Cardiac muscle cell (in vitro differentiated cells and primary cell): ENCODE measurements around the gene RAB30. TPM values are rescaled to one million over a fixed set of nuclear protein-coding genes. Genes with fewer than 3 reads are reported as not detected.

Source experiments
- DNase-seq, 2 donors: peaks; one replicate each; pipeline versions ENCODE4 v3.0.0 to v3.0.0-alpha.2; 2010 to 2017; ENCODE audit warnings: low read depth in 1 of 2, low spot score in 1 of 2
- H3K27ac ChIP-seq: fragments of 200-600 bp; sonication (generic); 2 replicates; pipeline ENCODE4 v1.5.1; 2016
- H3K27me3 ChIP-seq: fragments of 200-600 bp; sonication (generic); 2 replicates; pipeline ENCODE4 v1.6.0; 2016; ENCODE audit warnings: control low read depth
- H3K36me3 ChIP-seq: fragments of 200-600 bp; sonication (generic); 2 replicates; pipeline ENCODE4 v1.5.1; 2016; ENCODE audit warnings: control low read depth
- H3K4me1 ChIP-seq: fragments of 200-600 bp; sonication (generic); 2 replicates; pipeline ENCODE4 v1.8.1; 2017; ENCODE audit warnings: low read depth, mild to moderate bottlenecking, mixed run types
- H3K4me3 ChIP-seq: fragments of 200-600 bp; sonication (generic); 2 replicates; pipeline ENCODE4 v1.5.1; 2016; ENCODE audit warnings: mild to moderate bottlenecking
- H3K9me3 ChIP-seq: fragments of 200-600 bp; sonication (generic); 2 replicates; pipeline ENCODE4 v1.5.1; 2017; ENCODE audit warnings: low read depth, mild to moderate bottlenecking, control low read depth
- polyA plus RNA-seq: library from polyadenylated mRNA; unstranded; fragments of >200 nt; fragmentation: Nextera tagmentation; extraction: Ambion mirVana; gene quantifications from 2 replicates; pipeline ENCODE4 v1.2.1, GENCODE V29; 2016
- total RNA-seq: library from RNA; depleted of rRNA; stranded (reverse); fragments of >200 nt; gene quantifications from 2 replicates; pipeline ENCODE4 v1.2.3, GENCODE V29; 2016
- TF ChIP-seq, protein P1 (sequence below): IDR thresholded peaks from 2 replicates; pipeline ENCODE4 v1.5.1; 2012; ENCODE audit warnings: low read depth, mild to moderate bottlenecking, low read length

RAB30 gene
- total and polyA plus RNA-seq, 2 experiments from 2014 or later: 4.3 to 9.8 TPM

DNA sequence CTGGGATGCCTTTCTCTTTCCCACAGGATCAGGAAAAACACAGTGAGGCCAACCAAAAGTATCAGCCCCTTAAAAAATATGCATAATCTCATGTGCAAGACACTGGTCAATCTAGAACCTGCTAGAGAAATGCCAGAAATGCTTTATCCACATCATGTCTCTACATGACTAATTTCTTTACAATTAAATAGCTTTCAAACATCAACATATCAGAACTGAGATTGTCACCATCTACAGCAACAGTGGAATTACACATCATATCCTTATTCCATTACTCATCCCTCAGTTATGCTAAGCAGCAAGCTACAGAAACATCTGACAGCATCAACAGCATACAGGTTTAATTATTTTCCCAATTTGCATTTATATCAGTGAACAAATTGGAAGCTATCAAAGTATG is 91.4 kb downstream of the RAB30 start:
- peak in 1 of 2 donors; percentile 67 for DNase-seq
- TF ChIP-seq, protein P1, sequence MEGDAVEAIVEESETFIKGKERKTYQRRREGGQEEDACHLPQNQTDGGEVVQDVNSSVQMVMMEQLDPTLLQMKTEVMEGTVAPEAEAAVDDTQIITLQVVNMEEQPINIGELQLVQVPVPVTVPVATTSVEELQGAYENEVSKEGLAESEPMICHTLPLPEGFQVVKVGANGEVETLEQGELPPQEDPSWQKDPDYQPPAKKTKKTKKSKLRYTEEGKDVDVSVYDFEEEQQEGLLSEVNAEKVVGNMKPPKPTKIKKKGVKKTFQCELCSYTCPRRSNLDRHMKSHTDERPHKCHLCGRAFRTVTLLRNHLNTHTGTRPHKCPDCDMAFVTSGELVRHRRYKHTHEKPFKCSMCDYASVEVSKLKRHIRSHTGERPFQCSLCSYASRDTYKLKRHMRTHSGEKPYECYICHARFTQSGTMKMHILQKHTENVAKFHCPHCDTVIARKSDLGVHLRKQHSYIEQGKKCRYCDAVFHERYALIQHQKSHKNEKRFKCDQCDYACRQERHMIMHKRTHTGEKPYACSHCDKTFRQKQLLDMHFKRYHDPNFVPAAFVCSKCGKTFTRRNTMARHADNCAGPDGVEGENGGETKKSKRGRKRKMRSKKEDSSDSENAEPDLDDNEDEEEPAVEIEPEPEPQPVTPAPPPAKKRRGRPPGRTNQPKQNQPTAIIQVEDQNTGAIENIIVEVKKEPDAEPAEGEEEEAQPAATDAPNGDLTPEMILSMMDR: no peak
- no peaks in the 10 kb centered on the region for H3K36me3 ChIP-seq
- H3K27me3 ChIP-seq: no peaks in the 10 kb centered on the region
- no peaks in the 10 kb centered on the region for H3K9me3 ChIP-seq
- no peaks in the 10 kb centered on the region for H3K4me1 ChIP-seq
- H3K4me3 ChIP-seq: no peak overlapping the region
- no peak overlapping the region for H3K27ac ChIP-seq

DNA sequence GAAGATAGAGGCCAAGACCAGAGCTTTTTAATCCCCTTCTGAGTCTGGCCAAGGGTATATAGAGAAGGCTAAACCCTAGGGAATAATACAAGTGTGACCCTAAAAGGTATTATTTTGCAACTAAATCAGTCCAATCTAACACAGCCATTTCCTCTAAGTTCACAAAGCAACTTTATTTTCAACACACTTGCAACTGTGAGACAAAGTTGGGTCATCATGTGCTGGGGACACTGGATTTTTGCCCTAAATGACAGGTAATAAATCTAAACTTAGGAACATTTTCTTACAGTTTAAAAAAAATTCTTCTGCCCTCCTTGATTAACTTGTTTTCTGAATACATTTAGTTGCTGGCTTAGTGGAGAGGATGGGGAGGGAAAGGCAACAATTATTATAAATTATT is 91.9 kb downstream of the RAB30 start:
- H3K27ac ChIP-seq: no peak overlapping the region
- TF ChIP-seq, protein P1: no peak
- no peak for DNase-seq
- no peaks in the 10 kb centered on the region for H3K4me1 ChIP-seq
- no peak overlapping the region for H3K4me3 ChIP-seq
- H3K9me3 ChIP-seq: no peaks in the 10 kb centered on the region
- H3K27me3 ChIP-seq: no peaks in the 10 kb centered on the region
- no peaks in the 10 kb centered on the region for H3K36me3 ChIP-seq

DNA sequence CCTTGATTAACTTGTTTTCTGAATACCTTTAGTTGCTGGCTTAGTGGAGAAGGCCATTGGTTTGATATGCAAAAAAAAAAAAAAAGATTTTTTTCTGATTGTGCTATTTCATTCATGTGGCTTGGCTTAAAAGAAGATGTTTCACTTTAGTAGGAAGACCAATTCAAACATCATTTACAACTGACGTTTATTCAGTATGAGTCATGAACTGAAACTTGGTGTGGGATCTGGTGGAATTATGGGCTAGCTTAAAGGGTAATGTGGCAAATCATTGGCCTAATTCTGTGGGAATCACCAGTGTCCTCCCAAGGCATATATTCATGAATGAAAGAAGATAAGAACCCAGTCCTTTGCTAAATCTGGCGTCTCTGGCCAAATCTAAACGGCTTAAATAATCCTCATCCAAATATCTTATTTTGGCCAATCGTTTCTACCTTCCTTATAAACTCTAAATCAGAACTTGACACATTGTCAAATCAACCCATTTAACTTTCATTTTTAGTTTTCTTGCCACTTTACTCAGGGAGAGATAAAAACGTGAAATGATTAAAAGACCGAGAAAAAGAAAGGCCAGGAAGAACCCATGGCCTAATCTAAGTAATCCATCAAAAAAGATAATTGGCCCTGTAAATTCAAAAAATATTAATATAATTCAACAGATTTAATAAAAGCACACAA is 93.1 kb downstream of the RAB30 start:
- TF ChIP-seq, protein P1: no peak
- no peaks in the 10 kb centered on the region for H3K9me3 ChIP-seq
- H3K4me3 ChIP-seq: no peak overlapping the region
- DNase-seq: peak in 1 of 2 donors; percentile 32
- H3K27ac ChIP-seq: no peak overlapping the region
- no peaks in the 10 kb centered on the region for H3K36me3 ChIP-seq
- no peaks in the 10 kb centered on the region for H3K4me1 ChIP-seq
- no peaks in the 10 kb centered on the region for H3K27me3 ChIP-seq

DNA sequence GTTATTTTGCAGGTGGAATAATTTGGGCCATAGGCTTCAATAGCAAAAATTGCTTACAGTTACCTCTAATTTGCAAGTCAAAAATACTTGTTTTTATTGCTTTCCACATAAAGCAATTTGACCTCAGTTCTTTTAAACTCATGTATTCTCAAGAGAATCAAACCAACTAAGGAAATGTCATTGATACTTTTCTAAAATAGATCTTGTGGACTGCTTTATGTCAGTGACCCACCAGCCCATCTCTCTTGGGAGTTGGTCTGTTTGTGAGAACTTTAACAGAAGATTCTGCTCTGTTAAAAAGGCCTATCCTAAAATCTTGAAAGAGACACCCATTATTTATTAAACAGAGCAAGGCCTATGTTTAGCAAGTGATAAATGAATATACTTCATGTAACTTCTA is 94.9 kb downstream of the RAB30 start:
- Histone ChIP-seq H3K27me3 (no peaks in the 10 kb centered on the region), H3K9me3 (no peaks in the 10 kb centered on the region), H3K4me1 (no peaks in the 10 kb centered on the region), H3K4me3 (no peak overlapping the region), H3K36me3 (no peaks in the 10 kb centered on the region), H3K27ac (no peak overlapping the region)
- TF ChIP-seq, protein P1: no peak
- DNase-seq: no peak

DNA sequence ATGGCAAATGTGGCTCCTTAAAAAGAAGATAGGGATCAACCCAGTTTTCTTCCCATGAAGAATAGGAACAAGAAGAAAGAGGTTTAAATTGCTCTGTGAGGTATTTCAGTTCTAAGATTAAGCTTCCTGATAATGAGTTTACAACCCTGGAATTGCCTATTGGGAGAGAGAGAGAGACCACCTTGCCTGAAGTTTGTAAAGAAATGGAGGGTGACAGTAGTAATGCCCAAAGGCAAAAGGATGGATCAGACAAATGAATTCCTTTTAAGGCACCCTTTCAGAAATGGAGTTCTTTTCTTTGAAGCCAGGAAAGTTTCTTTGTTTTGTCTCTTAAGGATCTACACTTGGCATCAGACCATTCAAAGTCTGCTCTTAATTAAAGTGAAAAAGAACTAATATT is 95.8 kb downstream of the RAB30 start:
- H3K27me3 ChIP-seq: no peaks in the 10 kb centered on the region
- TF ChIP-seq, protein P1: no peak
- H3K9me3 ChIP-seq: no peaks in the 10 kb centered on the region
- H3K36me3 ChIP-seq: no peaks in the 10 kb centered on the region
- DNase-seq: no peak
- H3K4me1 ChIP-seq: no peaks in the 10 kb centered on the region
- no peak overlapping the region for H3K27ac ChIP-seq
- no peak overlapping the region for H3K4me3 ChIP-seq
